ENCODE measurements around the gene XXYLT1. TPM values are rescaled to one million over a fixed set of nuclear protein-coding genes. Genes with fewer than 3 reads are reported as not detected.

Gene XXYLT1
- polyA plus RNA-seq, 4 donors: 0.81 to 11.7 (median 4.6) TPM

DNA sequence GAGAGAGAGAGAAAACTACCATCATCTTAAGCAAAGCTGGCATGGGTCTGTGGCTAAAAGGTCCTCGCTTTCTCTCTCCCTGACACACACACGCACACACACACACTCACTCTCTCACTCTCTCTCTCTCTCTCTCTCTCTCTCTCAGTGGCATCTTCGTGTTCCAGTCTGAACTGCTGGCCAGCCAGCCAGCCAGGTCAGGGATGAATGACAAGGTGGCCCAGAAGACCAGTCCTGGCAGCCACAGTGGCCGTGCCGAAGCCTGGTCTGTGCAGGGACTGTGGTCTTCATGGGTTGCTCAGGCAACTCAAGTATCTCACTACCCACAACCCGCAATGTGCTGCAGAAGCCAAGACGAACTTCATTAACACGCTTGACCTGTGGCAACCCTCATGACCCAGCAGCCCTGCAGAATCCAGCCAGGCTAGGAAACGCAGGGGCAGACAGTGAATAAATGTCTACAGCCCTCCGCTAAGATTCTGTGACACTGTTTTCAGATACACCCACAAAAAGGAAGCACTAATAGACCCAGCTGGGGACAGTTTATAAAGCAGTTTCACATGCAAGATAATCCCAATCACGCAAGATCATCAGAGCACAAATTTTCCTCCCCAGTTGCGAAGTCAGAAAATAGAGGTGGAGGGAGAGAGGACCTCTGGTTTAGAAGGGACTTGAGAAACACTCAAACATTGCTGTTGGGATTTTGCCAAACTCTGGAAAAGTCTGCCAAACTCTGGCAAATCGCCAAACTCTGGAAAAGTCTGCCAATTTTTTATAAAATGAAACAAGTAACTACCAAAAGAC, 66.4 kb downstream of the XXYLT1 start:
- no peak for FAIRE-seq
- Histone ChIP-seq H3K4me1 (ENCODE audit: control insufficient read depth in 3 of 3, insufficient read depth in 2 of 3, low read depth in 1 of 3, low read length in 2 of 3) (peaks cover 0 to 3% (median 0%) of the 10 kb centered on the region in 3 donors), H3K4me3 (ENCODE audit: low read depth in 1 of 3, low read length in 3 of 3) (no peak overlapping the region), H3K9me3 (ENCODE audit: control insufficient read depth in 2 of 2, insufficient read depth in 1 of 2, low read depth in 1 of 2, low read length in 1 of 2) (peaks cover 0 to 7% of the 10 kb centered on the region in 2 donors), H3K27me3 (ENCODE audit: control insufficient read depth in 3 of 3, insufficient read depth in 3 of 3, low read length in 3 of 3) (no peaks in the 10 kb centered on the region), H3K27ac (ENCODE audit: low read depth in 1 of 3, low read length in 2 of 3) (peak overlapping the region in 1 of 3 donors; percentile 6), H3K36me3 (ENCODE audit: control insufficient read depth in 3 of 3, insufficient read depth in 2 of 3, low read depth in 1 of 3, low read length in 3 of 3) (no peaks in the 10 kb centered on the region)
- 54 to 70% (median 70%) methylated on average over 13 of the region's 13 CpGs for WGBS, 3 donors
- DNase-seq: no peak

DNA sequence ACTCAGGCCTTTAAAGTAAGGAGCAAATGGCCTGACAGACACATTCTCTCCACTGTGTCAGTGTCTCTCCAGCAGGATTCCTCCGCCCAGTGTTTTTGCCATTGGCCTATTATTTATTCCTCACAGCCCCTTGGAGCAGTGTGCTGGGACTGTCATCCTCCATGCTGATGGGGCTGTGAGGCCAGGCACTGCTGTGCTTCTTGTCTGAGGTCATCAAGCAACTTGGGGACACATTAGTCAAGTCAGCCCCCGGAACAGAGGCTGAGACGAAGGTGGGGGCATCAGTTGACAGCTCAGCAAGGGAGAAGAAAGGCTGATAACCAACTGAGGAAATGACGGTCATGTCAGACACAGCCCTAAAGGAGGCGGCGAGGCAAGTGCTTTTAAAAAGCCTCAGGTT, 67.4 kb downstream of the XXYLT1 start:
- H3K9me3 ChIP-seq (ENCODE audit: control insufficient read depth in 2 of 2, insufficient read depth in 1 of 2, low read depth in 1 of 2, low read length in 1 of 2): peaks cover 0 to 7% of the 10 kb centered on the region in 2 donors
- no peak overlapping the region for H3K27ac ChIP-seq (ENCODE audit: low read depth in 1 of 3, low read length in 2 of 3)
- H3K4me3 ChIP-seq (ENCODE audit: low read depth in 1 of 3, low read length in 3 of 3): no peak overlapping the region
- no peaks in the 10 kb centered on the region for H3K27me3 ChIP-seq (ENCODE audit: control insufficient read depth in 3 of 3, insufficient read depth in 3 of 3, low read length in 3 of 3)
- H3K4me1 ChIP-seq (ENCODE audit: control insufficient read depth in 3 of 3, insufficient read depth in 2 of 3, low read depth in 1 of 3, low read length in 2 of 3): no peaks in the 10 kb centered on the region
- WGBS, 3 donors: 88 to 90% (median 90%) methylated on average over 6 of the region's 6 CpGs
- no peak for DNase-seq
- H3K36me3 ChIP-seq (ENCODE audit: control insufficient read depth in 3 of 3, insufficient read depth in 2 of 3, low read depth in 1 of 3, low read length in 3 of 3): no peaks in the 10 kb centered on the region
- FAIRE-seq: no peak

DNA sequence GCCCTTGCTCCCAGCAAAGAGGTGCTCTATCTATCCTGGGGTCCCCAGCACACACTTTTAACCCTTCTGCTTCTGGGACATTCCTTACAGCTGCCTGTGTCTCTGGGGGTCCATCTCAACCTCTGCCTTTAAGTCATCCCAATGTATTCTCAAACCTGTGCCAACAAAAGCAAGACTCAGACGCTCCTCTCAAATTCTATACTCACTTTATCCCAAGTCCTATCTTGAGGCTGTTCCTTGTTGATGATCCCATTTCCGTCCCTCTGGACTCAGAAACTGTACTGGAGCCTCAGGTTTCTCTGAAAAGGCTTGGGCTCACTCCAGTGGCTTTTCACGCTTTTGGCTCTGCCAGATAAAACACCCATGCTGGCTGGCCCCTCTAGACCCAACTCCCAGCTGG, 69.7 kb downstream of the XXYLT1 start:
- Histone ChIP-seq H3K27me3 (ENCODE audit: control insufficient read depth in 3 of 3, insufficient read depth in 3 of 3, low read length in 3 of 3) (no peaks in the 10 kb centered on the region), H3K36me3 (ENCODE audit: control insufficient read depth in 3 of 3, insufficient read depth in 2 of 3, low read depth in 1 of 3, low read length in 3 of 3) (no peaks in the 10 kb centered on the region), H3K4me1 (ENCODE audit: control insufficient read depth in 3 of 3, insufficient read depth in 2 of 3, low read depth in 1 of 3, low read length in 2 of 3) (peaks cover 0 to 3% (median 0%) of the 10 kb centered on the region in 3 donors), H3K4me3 (ENCODE audit: low read depth in 1 of 3, low read length in 3 of 3) (no peak overlapping the region), H3K9me3 (ENCODE audit: control insufficient read depth in 2 of 2, insufficient read depth in 1 of 2, low read depth in 1 of 2, low read length in 1 of 2) (no peaks in the 10 kb centered on the region), H3K27ac (ENCODE audit: low read depth in 1 of 3, low read length in 2 of 3) (no peak overlapping the region)
- 93 to 98% (median 94%) methylated on average over 3 of the region's 3 CpGs for WGBS, 3 donors
- FAIRE-seq: no peak
- no peak for DNase-seq

DNA sequence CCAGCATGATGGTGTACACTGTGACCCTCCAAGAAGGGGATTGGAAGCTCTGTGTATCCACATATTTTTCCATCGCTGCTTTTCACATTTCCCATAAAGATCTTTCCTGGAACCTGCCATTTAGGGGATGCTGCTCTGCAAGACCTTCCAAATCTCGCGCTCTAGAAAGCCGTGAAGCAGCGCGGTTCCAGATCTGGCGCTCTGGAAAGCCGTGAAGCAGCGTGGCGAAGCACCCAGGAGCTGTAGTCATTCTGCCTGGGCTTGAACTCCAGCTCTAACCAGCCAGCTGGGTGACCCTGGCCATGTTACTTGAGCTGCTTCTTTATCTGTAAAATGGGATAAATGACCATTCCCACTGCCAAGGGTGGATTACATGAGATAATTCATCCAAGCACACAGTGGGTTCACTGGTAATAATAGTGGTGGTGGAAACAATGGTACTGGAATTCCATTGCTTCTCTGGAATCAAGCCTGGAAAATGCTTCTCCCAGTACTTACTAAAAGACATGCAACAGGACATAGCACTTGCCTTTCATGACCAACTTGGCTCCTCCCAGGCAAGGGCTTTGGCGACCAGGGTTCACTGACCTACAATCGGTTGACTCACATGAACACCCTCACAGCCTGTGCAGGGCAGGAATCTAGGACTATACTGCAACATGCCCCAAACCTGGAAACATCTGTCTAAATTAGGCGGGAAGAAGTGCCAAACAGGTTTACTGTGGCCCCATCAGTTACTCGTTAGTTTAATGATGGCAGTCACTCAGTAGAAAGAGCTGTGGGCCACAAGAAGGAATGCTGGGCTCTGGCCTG, 70.7 kb downstream of the XXYLT1 start:
- peak in 1 of 2 donors; percentile 48 for DNase-seq
- Histone ChIP-seq H3K36me3 (ENCODE audit: control insufficient read depth in 3 of 3, insufficient read depth in 2 of 3, low read depth in 1 of 3, low read length in 3 of 3) (no peaks in the 10 kb centered on the region), H3K27ac (ENCODE audit: low read depth in 1 of 3, low read length in 2 of 3) (no peak overlapping the region), H3K4me3 (ENCODE audit: low read depth in 1 of 3, low read length in 3 of 3) (no peak overlapping the region), H3K9me3 (ENCODE audit: control insufficient read depth in 2 of 2, insufficient read depth in 1 of 2, low read depth in 1 of 2, low read length in 1 of 2) (no peaks in the 10 kb centered on the region), H3K27me3 (ENCODE audit: control insufficient read depth in 3 of 3, insufficient read depth in 3 of 3, low read length in 3 of 3) (no peaks in the 10 kb centered on the region), H3K4me1 (ENCODE audit: control insufficient read depth in 3 of 3, insufficient read depth in 2 of 3, low read depth in 1 of 3, low read length in 2 of 3) (peaks cover 0 to 3% (median 0%) of the 10 kb centered on the region in 3 donors)
- no peak for FAIRE-seq
- WGBS, 3 donors: 90 to 94% (median 92%) methylated on average over 14 of the region's 14 CpGs

DNA sequence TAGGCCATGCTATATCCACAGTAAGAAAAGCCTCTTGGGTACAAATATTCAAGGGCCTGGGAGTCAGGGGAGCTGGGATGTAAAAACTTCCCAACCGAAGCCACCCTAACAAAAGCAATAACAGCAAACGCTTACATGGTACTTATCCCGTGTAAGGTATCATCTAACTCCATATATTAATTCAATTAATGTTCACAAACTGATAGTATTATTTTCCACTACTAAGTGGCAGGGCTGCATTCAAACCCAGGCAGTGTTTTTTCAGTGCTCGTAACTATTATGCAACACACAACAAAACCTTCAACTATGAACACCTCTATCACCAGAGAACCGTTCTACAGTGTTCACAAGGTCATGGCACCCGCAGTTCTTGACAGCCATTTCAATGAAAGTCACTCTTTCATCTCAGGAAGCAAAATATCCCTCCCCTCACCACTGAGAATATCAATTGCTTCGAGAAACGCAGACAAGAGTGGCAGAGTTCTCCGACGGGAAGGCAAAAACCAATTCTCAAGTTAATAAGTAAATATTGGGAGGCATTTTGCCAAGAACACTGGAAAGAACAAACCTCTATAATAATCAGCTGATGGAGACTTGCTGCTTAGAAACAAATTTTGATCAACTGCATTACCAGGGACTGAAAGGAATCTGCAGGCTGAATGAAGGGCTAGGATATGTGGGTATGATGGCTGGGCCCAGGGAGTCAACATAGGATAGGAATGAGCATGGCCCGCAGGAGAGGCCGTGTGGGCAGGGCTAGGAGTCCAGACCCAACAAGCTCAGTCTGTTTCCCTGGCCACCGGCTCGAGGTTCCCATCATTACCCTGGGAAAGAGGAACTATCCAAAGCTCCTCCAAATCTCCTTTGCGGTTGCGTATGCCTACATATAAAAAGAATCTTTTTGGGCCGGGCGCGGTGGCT, 72.3 kb downstream of the XXYLT1 start:
- FAIRE-seq: no peak
- Histone ChIP-seq H3K4me1 (ENCODE audit: control insufficient read depth in 3 of 3, insufficient read depth in 2 of 3, low read depth in 1 of 3, low read length in 2 of 3) (peaks cover 0 to 3% (median 0%) of the 10 kb centered on the region in 3 donors), H3K36me3 (ENCODE audit: control insufficient read depth in 3 of 3, insufficient read depth in 2 of 3, low read depth in 1 of 3, low read length in 3 of 3) (no peaks in the 10 kb centered on the region), H3K4me3 (ENCODE audit: low read depth in 1 of 3, low read length in 3 of 3) (no peak overlapping the region), H3K9me3 (ENCODE audit: control insufficient read depth in 2 of 2, insufficient read depth in 1 of 2, low read depth in 1 of 2, low read length in 1 of 2) (no peaks in the 10 kb centered on the region), H3K27ac (ENCODE audit: low read depth in 1 of 3, low read length in 2 of 3) (no peak overlapping the region), H3K27me3 (ENCODE audit: control insufficient read depth in 3 of 3, insufficient read depth in 3 of 3, low read length in 3 of 3) (no peaks in the 10 kb centered on the region)
- peak in 1 of 2 donors; percentile 12 for DNase-seq
- WGBS, 3 donors: 62 to 82% (median 76%) methylated on average over 19 of the region's 19 CpGs

DNA sequence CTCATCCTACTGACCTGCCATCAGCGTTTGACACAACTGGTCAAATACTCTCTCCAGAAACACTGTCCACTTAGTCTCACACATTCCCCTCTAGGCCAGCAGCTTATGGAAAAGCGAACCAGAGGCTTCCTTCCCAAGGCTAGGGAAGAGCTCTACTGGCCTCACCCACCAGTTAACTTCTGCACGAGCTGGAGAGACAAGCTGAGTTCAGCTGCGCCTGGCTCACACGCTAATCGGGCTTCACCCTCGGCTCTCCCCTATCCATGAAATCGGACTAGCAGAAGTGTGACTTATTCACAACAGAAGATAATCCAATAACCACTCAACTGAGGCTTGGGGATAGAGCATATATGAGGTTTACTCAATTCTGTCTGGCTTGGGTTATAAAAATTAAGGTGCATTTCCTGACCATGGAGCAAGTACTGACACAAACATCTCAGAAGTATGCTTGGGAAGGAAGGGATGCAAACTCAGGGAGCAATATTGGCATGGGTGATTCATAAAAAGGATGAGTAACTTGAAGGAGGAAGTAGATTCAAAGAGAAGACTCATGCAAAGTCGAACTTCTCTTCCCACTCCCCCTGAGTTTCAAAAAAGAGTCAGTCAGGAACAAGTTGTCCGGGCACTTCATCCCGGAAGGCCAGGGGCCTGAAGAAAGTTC, 73.1 kb downstream of the XXYLT1 start:
- WGBS, 3 donors: 89 to 94% (median 92%) methylated on average over 11 of the region's 11 CpGs
- DNase-seq: no peak
- no peak for FAIRE-seq
- Histone ChIP-seq H3K9me3 (ENCODE audit: control insufficient read depth in 2 of 2, insufficient read depth in 1 of 2, low read depth in 1 of 2, low read length in 1 of 2) (no peaks in the 10 kb centered on the region), H3K4me3 (ENCODE audit: low read depth in 1 of 3, low read length in 3 of 3) (no peak overlapping the region), H3K27me3 (ENCODE audit: control insufficient read depth in 3 of 3, insufficient read depth in 3 of 3, low read length in 3 of 3) (no peaks in the 10 kb centered on the region), H3K36me3 (ENCODE audit: control insufficient read depth in 3 of 3, insufficient read depth in 2 of 3, low read depth in 1 of 3, low read length in 3 of 3) (no peaks in the 10 kb centered on the region), H3K27ac (ENCODE audit: low read depth in 1 of 3, low read length in 2 of 3) (no peak overlapping the region), H3K4me1 (ENCODE audit: control insufficient read depth in 3 of 3, insufficient read depth in 2 of 3, low read depth in 1 of 3, low read length in 2 of 3) (peaks cover 0 to 3% (median 0%) of the 10 kb centered on the region in 3 donors)

DNA sequence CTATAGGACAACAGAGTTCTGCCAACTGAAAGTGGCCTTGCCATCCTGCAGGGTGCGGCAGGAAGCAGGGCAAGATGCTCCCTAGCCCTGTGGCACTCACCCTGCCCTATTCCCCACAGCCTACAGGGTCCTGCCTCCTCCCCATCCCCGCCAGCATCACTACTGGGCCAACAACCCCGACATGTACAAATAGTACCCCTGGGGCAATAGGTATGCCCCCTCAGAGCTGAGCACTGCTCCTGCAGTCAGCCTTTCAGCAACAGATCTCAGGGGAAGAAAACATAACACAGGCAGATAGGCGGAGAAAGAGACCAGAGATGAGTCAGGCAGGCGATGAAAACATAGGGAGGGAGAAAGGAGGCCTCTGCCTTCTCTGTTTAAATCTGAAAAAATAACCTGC, 74.7 kb downstream of the XXYLT1 start:
- Histone ChIP-seq H3K4me1 (ENCODE audit: control insufficient read depth in 3 of 3, insufficient read depth in 2 of 3, low read depth in 1 of 3, low read length in 2 of 3) (peaks cover 0 to 3% (median 0%) of the 10 kb centered on the region in 3 donors), H3K9me3 (ENCODE audit: control insufficient read depth in 2 of 2, insufficient read depth in 1 of 2, low read depth in 1 of 2, low read length in 1 of 2) (peaks cover 0 to 7% of the 10 kb centered on the region in 2 donors), H3K27me3 (ENCODE audit: control insufficient read depth in 3 of 3, insufficient read depth in 3 of 3, low read length in 3 of 3) (no peaks in the 10 kb centered on the region), H3K36me3 (ENCODE audit: control insufficient read depth in 3 of 3, insufficient read depth in 2 of 3, low read depth in 1 of 3, low read length in 3 of 3) (no peaks in the 10 kb centered on the region), H3K27ac (ENCODE audit: low read depth in 1 of 3, low read length in 2 of 3) (no peak overlapping the region), H3K4me3 (ENCODE audit: low read depth in 1 of 3, low read length in 3 of 3) (no peak overlapping the region)
- DNase-seq: no peak
- no peak for FAIRE-seq
- WGBS, 3 donors: 88 to 93% (median 93%) methylated on average over 5 of the region's 5 CpGs

All from small intestine (tissue), 7 donors.